NCI-H526 (cell line): Measurements from ENCODE around the gene SPDYE4.

Experiments used
- DNase-seq, 2 experiments: peaks; one replicate each; lab custom pipeline; 2025; lab: John Stamatoyannopoulos, UW

The SPDYE4 gene

GRCh38 chr17:8741366-8741765, 17.0 kb downstream of the SPDYE4 start:
- DNase-seq: no peak

- no peak for DNase-seq
These were observed 17.9 kb downstream of the SPDYE4 start for GRCh38 chr17:8740486-8740885.

- no peak for DNase-seq
These were observed 19.2 kb downstream of the SPDYE4 start for GRCh38 chr17:8739097-8739496.

- no peak for DNase-seq
These were observed 21.6 kb downstream of the SPDYE4 start for GRCh38 chr17:8736796-8737195.

GRCh38 chr17:8736362-8736761, 22.0 kb downstream of the SPDYE4 start:
- DNase-seq: no peak

- no peak for DNase-seq
These were observed 22.9 kb downstream of the SPDYE4 start for GRCh38 chr17:8735336-8735939.

- no peak for DNase-seq
These were observed 23.5 kb downstream of the SPDYE4 start for GRCh38 chr17:8734876-8735275.

GRCh38 chr17:8732406-8733085, 25.8 kb downstream of the SPDYE4 start:
- DNase-seq: no peak

- DNase-seq: no peak
These were observed 28.5 kb downstream of the SPDYE4 start for GRCh38 chr17:8729860-8730259.

- DNase-seq: no peak
These were observed 28.9 kb downstream of the SPDYE4 start for GRCh38 chr17:8729421-8729820.

GRCh38 chr17:8728971-8729370, 29.4 kb downstream of the SPDYE4 start:
- DNase-seq: no peak

GRCh38 chr17:8728251-8728938, 30.0 kb downstream of the SPDYE4 start:
- DNase-seq: no peak

GRCh38 chr17:8726941-8727555, 31.3 kb downstream of the SPDYE4 start:
- DNase-seq: no peak

- DNase-seq: no peak
These were observed 32.2 kb downstream of the SPDYE4 start for GRCh38 chr17:8725881-8726876.

GRCh38 chr17:8724451-8724850, 33.9 kb downstream of the SPDYE4 start:
- no peak for DNase-seq

GRCh38 chr17:8720596-8720995, 37.8 kb downstream of the SPDYE4 start:
- DNase-seq: no peak

- DNase-seq: no peak
These were observed 38.8 kb downstream of the SPDYE4 start for GRCh38 chr17:8719291-8720246.

- DNase-seq: no peak
These were observed 40.3 kb downstream of the SPDYE4 start for GRCh38 chr17:8718001-8718563.

GRCh38 chr17:8713878-8714277, 44.5 kb downstream of the SPDYE4 start:
- DNase-seq: no peak

- DNase-seq: no peak
These were observed 45.0 kb downstream of the SPDYE4 start for GRCh38 chr17:8713315-8713714.
